Smooth muscle cell (in vitro differentiated cells): ENCODE measurements around the gene HNF4A. TPM values are rescaled to one million over a fixed set of nuclear protein-coding genes. Genes with fewer than 3 reads are reported as not detected.

Experiments used
- DNase-seq: peaks from one replicate; lab custom pipeline; 2025; ENCODE audit not compliant: unreplicated experiment; lab: John Stamatoyannopoulos, UW
- H2AFZ ChIP-seq: fragments of 200-600 bp; sonication (generic); 2 replicates; pipeline ENCODE4 v1.6.0; 2016; ENCODE audit warnings: antibody characterized with exemption, low read depth, mild to moderate bottlenecking
- H3F3A ChIP-seq: fragments of 200-600 bp; sonication (generic); 2 replicates; pipeline ENCODE4 v1.6.0; 2017; ENCODE audit warnings: antibody characterized with exemption, low read depth
- H3K27ac ChIP-seq: fragments of 200-600 bp; sonication (generic); 2 replicates; pipeline ENCODE4 v1.5.1; 2016; ENCODE audit warnings: low read depth, mild to moderate bottlenecking
- H3K27me3 ChIP-seq: fragments of 200-600 bp; sonication (generic); 2 replicates; pipeline ENCODE4 v1.6.1; 2016; ENCODE audit warnings: low read depth, mild to moderate bottlenecking
- H3K36me3 ChIP-seq: fragments of 200-600 bp; sonication (generic); 2 replicates; pipeline ENCODE4 v1.5.1; 2016; ENCODE audit warnings: low read depth
- H3K4me1 ChIP-seq: fragments of 200-600 bp; sonication (generic); 2 replicates; pipeline ENCODE4 v1.5.1; 2016; ENCODE audit warnings: low read depth
- H3K4me2 ChIP-seq: fragments of 200-600 bp; sonication (generic); 2 replicates; pipeline ENCODE4 v1.6.0; 2016; ENCODE audit warnings: mild to moderate bottlenecking
- H3K4me3 ChIP-seq: fragments of 200-600 bp; sonication (generic); 2 replicates; pipeline ENCODE4 v1.5.1; 2016; ENCODE audit warnings: mild to moderate bottlenecking
- H3K79me2 ChIP-seq: fragments of 200-600 bp; sonication (generic); 2 replicates; pipeline ENCODE4 v1.6.0; 2016; ENCODE audit warnings: low read depth, mild to moderate bottlenecking
- H3K9ac ChIP-seq: fragments of 200-600 bp; sonication (generic); 2 replicates; pipeline ENCODE4 v1.6.0; 2016; ENCODE audit warnings: low read depth
- H3K9me3 ChIP-seq: fragments of 200-600 bp; sonication (generic); replicated peaks from 2 replicates; pipeline ENCODE4 v1.5.1; 2016; ENCODE audit warnings: low read depth
- H4K20me1 ChIP-seq: fragments of 200-600 bp; sonication (generic); 2 replicates; pipeline ENCODE4 v1.6.0; 2016; ENCODE audit warnings: low read depth
- WGBS: methylation state at CpG from one replicate; pipeline ENCODE4 v1.1.7; 2016; ENCODE audit warnings: low lambda C conversion rate; 5-methylcytosine and 5-hydroxymethylcytosine counted together
- polyA plus RNA-seq: library from polyadenylated mRNA; unstranded; fragments of >200 nt; fragmentation: Nextera tagmentation; extraction: Ambion mirVana; gene quantifications from 2 replicates; pipeline ENCODE4 v1.2.1, GENCODE V29; 2016
- total RNA-seq: library from RNA; depleted of rRNA; stranded (reverse); fragments of >200 nt; gene quantifications from 2 replicates; pipeline ENCODE4 v1.2.3, GENCODE V29; 2014
- TF ChIP-seq, protein P1 (sequence below): fragments of 200-600 bp; sonication (generic); IDR thresholded peaks from 2 replicates; pipeline ENCODE4 v1.5.1; 2017; ENCODE audit warnings: borderline replicate concordance, mild to moderate bottlenecking, antibody characterized with exemption; ENCODE audit not compliant: insufficient read depth, poor library complexity, severe bottlenecking

Gene HNF4A
- total and polyA plus RNA-seq, 2 experiments from 2014 or later = not detected

DNA sequence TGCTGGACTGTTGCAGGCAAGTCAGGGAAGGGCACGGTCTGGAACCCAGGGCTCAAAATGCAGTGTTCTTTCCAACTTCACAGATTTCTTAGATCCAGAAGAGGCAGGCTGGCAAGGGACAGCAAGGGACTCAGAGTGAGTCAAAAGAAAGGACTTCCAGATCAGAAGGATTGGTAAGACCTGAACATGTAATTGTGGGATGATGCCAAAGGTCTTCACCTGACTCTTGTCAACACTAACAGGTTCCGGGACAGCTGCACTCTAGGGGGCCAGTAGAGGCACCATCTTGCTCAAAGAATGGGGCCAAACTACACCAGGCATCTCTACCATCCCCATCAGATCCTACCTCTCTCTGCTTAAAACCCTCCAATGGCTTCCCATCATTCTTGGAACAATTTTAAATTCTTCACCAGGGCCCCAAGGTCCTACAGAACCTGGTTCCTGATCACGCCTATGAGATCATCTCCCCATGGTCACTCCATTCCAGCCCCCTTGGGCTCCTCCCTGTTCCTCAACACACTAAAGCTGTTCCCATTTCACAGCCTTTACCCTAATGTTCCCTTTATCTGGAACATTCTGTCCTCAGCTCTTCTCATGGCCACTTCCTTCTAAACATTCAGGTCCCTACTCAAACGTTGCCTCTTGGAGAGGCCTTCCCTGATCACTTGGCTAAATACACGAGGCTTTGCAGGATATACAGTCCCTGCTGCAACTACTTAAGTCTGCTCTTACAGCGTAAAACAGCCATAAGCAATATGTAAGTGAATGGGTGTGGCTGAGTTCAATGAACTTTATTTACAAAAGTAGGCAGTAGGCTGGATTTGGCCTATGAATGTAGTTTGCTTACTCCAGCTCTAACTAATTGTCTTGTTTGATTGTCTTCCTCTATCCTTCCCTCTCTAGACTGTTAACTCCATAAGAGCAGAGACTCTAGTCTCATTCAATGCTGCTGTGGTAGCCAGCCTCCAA lies 90.5 kb downstream of the HNF4A start:
- DNase-seq = no peak
- H3F3A ChIP-seq = no peaks in the 10 kb centered on the region
- TF ChIP-seq, protein P1, sequence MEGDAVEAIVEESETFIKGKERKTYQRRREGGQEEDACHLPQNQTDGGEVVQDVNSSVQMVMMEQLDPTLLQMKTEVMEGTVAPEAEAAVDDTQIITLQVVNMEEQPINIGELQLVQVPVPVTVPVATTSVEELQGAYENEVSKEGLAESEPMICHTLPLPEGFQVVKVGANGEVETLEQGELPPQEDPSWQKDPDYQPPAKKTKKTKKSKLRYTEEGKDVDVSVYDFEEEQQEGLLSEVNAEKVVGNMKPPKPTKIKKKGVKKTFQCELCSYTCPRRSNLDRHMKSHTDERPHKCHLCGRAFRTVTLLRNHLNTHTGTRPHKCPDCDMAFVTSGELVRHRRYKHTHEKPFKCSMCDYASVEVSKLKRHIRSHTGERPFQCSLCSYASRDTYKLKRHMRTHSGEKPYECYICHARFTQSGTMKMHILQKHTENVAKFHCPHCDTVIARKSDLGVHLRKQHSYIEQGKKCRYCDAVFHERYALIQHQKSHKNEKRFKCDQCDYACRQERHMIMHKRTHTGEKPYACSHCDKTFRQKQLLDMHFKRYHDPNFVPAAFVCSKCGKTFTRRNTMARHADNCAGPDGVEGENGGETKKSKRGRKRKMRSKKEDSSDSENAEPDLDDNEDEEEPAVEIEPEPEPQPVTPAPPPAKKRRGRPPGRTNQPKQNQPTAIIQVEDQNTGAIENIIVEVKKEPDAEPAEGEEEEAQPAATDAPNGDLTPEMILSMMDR = no peak
- H3K36me3 ChIP-seq = no peaks in the 10 kb centered on the region
- no peaks in the 10 kb centered on the region for H3K4me1 ChIP-seq
- H3K27me3 ChIP-seq = no peaks in the 10 kb centered on the region
- no peak overlapping the region for H3K4me3 ChIP-seq
- 90% methylated on average over 6 of the region's 6 CpGs for WGBS
- no peak overlapping the region for H3K4me2 ChIP-seq
- no peak overlapping the region for H3K27ac ChIP-seq
- no peaks in the 10 kb centered on the region for H4K20me1 ChIP-seq
- H3K79me2 ChIP-seq = no peaks in the 10 kb centered on the region
- H3K9ac ChIP-seq = no peak overlapping the region
- H3K9me3 ChIP-seq = no peaks in the 10 kb centered on the region
- no peak overlapping the region for H2AFZ ChIP-seq

DNA sequence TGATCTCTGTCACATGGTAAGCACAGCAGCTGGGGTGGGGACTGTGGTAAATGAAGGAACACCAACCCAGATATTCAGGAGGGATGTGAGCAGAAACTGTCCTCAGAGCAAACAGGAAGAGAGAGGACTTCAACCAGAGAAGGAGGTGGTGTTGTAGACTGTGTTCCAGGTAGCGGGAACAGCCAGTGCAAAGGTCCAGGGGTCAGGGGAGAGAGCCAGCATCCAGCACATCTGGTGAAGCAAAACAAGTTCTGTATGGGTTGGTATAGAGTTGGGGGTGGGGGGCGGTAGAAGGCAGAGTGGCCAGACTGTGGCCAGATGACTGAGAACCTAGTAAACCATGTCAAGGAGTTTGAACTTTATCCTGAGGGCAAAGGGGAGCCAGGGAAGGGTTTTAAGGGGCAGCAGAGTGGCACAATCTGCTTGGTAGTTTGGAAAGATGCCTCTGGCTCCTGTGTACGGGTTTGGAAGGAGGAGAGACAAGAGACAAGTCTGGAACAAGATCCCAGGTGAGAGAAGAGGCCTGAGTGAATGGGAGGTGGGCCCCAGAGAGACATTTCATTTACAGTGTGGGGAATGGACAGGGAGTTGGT lies 92.4 kb downstream of the HNF4A start:
- H3K36me3 ChIP-seq = no peaks in the 10 kb centered on the region
- no peaks in the 10 kb centered on the region for H3F3A ChIP-seq
- H3K4me2 ChIP-seq = no peak overlapping the region
- no peaks in the 10 kb centered on the region for H4K20me1 ChIP-seq
- H3K9me3 ChIP-seq = no peaks in the 10 kb centered on the region
- H3K9ac ChIP-seq = no peak overlapping the region
- no peaks in the 10 kb centered on the region for H3K4me1 ChIP-seq
- WGBS = 90% methylated on average over 3 of the region's 3 CpGs
- no peak overlapping the region for H3K27ac ChIP-seq
- no peak overlapping the region for H2AFZ ChIP-seq
- H3K4me3 ChIP-seq = no peak overlapping the region
- TF ChIP-seq, protein P1 = no peak
- DNase-seq = no peak
- H3K79me2 ChIP-seq = no peaks in the 10 kb centered on the region
- no peaks in the 10 kb centered on the region for H3K27me3 ChIP-seq

DNA sequence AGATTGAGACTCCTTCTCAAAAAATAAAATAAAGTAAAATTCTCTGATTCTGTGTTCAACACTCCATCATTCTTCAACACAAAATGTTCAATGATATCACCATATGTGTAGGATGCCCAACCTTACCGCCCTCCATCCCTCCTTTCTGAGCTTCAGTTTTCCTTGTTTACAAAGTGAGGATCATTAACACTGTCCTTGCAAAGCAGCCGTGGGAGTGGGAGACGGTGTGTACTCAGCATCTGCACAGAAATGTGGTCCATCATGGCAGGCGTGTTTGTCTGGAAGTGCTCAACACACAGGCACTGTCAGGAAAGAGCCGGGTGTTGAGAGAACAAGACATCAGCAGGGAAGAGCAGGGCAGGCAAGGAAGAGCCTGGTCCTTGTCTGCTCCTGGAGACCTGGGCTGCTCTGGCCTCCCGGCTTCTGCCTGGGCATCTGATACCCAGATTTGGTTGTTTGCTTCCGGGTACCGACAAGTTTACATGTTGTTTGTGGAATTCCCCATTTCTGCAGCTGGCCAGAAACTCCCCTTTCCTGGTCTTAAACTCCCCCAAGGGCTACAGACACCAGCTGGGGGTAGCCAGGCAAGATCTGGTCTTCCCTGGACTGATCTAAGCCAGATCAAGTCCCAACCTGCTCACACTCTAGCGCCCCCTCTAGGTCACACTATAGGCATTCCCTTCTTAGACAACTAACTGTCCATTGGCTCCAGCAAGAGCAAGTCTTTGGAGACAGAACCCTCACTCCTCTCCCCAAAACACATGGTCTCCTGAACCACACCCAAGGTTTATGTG lies 93.5 kb downstream of the HNF4A start:
- Histone ChIP-seq H3K4me1 (no peaks in the 10 kb centered on the region), H3K36me3 (no peaks in the 10 kb centered on the region), H4K20me1 (no peaks in the 10 kb centered on the region), H3F3A (no peaks in the 10 kb centered on the region), H3K27me3 (no peaks in the 10 kb centered on the region), H3K9me3 (no peaks in the 10 kb centered on the region), H2AFZ (no peak overlapping the region), H3K9ac (no peak overlapping the region), H3K79me2 (no peaks in the 10 kb centered on the region), H3K27ac (no peak overlapping the region), H3K4me2 (no peak overlapping the region), H3K4me3 (no peak overlapping the region)
- no peak for DNase-seq
- TF ChIP-seq, protein P1 = peak; percentile 32
- WGBS = 76% methylated on average over 9 of the region's 9 CpGs
